GM12875 (cell line): ENCODE measurements around the gene ANKUB1.

Experiments
- H3K4me3 ChIP-seq: one replicate; pipeline ENCODE4 v1.5.1; 2011; ENCODE audit warnings: low read depth, low read length, control low read depth
- TF ChIP-seq, protein P1 (sequence below): IDR thresholded peaks from 2 replicates; pipeline ENCODE4 v1.5.1; 2011; ENCODE audit warnings: low read depth, mild to moderate bottlenecking, control low read depth, inconsistent platforms, low read length, moderate library complexity, borderline replicate concordance; ENCODE audit not compliant: insufficient read depth

The ANKUB1 gene

DNA sequence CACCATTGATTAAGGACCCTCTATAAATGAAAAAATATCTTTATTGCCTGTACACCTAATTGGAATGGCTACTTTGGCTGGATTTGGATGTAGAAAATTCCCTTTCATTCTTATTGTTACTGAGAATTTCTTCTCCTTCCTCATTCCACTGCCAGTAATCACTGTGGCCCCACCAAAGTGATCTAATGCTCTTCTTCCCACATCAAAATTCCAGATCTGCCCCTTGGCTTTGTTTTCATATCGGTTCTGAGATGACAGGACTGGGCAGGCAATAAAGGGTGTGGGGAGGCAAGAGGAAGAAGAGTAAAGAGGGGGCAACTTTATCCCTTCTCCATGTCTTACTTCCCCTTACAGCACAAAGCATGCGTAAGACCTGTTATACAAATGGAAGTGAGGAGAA is 2.1 kb downstream of the ANKUB1 start:
- TF ChIP-seq, protein P1, sequence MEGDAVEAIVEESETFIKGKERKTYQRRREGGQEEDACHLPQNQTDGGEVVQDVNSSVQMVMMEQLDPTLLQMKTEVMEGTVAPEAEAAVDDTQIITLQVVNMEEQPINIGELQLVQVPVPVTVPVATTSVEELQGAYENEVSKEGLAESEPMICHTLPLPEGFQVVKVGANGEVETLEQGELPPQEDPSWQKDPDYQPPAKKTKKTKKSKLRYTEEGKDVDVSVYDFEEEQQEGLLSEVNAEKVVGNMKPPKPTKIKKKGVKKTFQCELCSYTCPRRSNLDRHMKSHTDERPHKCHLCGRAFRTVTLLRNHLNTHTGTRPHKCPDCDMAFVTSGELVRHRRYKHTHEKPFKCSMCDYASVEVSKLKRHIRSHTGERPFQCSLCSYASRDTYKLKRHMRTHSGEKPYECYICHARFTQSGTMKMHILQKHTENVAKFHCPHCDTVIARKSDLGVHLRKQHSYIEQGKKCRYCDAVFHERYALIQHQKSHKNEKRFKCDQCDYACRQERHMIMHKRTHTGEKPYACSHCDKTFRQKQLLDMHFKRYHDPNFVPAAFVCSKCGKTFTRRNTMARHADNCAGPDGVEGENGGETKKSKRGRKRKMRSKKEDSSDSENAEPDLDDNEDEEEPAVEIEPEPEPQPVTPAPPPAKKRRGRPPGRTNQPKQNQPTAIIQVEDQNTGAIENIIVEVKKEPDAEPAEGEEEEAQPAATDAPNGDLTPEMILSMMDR = no peak

DNA sequence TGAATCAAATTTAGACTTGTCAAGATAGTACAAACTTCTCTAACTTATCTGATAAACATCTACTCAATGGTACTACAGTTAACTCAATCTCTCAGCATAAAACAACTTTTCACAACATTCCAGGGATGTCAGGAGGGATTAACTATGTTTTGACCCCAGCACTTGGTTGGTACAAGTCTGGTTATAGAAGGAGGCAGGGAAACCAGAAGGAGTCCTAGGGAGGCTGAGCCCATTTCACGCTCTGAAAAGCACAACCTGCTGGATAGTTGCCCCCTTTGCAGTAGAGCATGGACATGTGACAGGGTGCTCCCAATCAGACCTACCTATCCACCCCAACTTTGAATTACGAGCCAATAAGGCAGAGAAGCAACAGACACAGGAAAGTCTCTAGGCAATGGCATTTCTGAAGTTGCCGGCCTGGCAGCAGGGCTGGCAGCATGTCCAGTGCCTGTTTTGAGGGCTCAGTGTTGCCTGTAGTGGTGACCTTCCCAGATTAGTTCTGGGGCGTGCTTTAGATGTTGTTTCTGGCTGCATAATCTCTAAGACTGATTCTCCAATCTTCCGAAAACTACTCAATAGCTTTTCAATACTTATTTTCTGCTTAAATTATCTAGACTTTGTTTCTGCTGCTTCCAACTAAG is 8.2 kb downstream of the ANKUB1 start:
- TF ChIP-seq, protein P1 = no peak
- H3K4me3 ChIP-seq = no peak overlapping the region

More for the DNA sequence above, 2.1 kb downstream of the ANKUB1 start:
- no peak overlapping the region for H3K4me3 ChIP-seq

DNA sequence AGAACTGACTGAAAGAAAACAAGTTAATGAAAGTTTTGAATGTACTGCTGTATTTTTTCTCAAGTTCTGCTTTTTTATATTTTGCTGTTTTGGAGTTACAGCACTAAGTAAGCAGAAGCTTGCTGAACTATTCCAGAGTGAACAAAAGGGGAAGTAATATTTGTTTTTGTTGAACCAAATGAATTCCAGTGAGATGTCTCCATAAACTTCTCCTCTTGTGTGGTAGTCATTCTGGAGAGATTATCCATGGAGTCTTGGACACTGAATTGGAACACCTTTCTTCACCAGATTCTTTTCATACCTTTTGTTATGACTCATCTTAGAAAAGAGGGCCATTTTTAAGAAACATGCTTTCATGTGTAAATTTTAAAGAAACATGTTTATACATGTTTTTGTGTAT is 8.8 kb downstream of the ANKUB1 start:
- H3K4me3 ChIP-seq = no peak overlapping the region
- TF ChIP-seq, protein P1 = no peak

DNA sequence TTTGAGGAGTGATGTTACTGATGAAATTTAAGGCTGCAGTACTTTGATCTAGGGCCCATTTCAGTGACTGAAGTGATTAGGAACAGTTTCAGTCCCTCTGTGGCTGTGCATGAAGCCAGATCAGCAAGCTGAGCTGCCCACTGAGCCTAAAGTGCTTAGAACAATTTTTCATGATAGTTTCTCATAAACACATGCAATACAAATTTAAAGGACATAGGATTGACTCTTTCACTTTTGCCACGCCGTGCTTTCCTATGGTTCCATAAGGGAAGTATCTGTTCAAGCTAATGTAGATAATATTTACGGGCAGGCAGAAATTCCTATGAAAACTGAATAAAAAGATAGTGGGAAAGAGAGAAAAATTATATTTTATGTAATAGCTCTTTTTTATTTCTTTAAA is 10.6 kb downstream of the ANKUB1 start:
- TF ChIP-seq, protein P1 = no peak
- no peak overlapping the region for H3K4me3 ChIP-seq

DNA sequence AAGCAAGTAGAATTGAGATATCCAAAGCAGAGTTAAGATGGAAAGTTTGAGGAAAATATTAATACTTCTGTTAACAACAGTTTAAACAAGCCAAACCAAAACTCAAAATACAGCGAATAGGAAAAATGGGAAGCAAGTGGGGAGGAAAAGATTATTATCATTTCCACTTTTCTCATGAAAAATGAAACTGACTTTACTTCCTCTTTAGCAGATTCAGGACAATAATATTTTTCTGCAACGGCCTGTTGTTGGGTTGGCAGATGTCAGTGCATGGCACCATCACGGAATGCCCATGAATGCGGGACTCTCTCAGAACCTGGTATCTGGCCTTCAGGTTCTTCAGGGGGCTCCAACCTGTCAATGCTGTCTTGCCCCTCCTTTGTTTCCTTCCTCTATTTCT is 11.1 kb downstream of the ANKUB1 start:
- TF ChIP-seq, protein P1 = no peak
- no peak overlapping the region for H3K4me3 ChIP-seq

DNA sequence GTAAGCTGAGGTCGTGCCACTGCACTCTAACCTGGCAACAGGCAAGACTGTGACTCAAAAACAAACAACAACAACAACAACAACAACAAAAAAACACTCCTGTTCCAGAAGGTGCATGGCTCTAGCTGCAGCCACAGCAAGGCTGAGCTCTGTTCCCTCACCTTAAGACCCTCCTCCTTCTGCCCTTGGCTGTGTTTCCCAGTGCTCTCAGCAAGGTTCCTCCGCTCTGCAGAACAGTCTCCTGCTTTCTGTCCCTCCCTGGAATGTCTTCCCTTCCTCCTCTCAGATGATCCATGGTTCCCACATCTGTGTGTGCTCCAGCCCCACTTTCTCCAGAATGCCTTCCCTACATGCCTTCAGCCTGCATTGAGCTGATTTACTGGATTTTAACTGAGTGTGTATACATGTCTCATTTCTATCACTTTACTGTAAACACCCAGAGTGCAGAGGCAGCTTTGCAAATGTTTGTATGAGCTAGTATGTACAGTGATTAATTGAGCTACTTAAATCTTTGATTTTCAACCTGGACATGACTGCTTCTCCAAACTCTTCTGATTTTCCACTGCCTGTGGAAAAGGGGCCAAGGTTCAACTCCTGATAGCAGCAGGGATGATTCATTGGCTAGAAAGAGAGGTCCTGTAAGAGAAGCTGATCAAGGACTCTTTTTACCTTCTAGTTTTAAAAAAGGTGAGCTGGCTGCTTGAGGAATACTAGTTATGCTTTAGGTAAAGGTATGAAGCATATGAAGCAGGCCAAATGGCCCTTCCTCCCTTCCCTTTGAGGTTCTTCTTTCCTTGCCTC is 14.7 kb downstream of the ANKUB1 start:
- H3K4me3 ChIP-seq = no peak overlapping the region
- TF ChIP-seq, protein P1 = no peak

DNA sequence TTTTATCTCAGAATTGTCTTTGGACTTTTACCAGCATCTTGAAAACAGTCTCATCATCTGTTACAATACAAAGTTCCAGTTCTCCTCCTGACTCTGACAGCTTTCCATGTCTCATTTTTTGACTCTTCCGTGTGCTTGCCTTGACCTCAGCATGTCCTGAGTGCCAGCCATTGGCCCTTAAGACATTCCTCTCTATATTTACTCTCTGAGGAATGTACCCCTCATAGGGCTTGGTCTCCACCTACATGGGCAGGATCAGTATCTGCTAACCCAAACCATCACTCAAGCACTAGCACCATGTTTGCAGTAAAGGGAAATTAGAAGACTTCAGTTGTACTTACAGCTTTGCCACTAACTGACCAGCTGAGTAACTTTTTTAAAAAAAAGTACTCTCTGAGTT is 16.2 kb downstream of the ANKUB1 start:
- no peak overlapping the region for H3K4me3 ChIP-seq
- TF ChIP-seq, protein P1 = no peak
